Measurements from ENCODE around the gene PIK3AP1. TPM values are rescaled to one million over a fixed set of nuclear protein-coding genes. Genes with fewer than 3 reads are reported as not detected.

PIK3AP1 gene
- total and polyA plus RNA-seq, 2 of the 4 experiments (the other 2 are of a cell fraction) = under 0.01 to 0.14 TPM

GRCh38 chr10:96616961-96617360 is 103.4 kb downstream of the PIK3AP1 start:
- Histone ChIP-seq H2BK15ac (ENCODE audit: low read depth, low read length) (no peak overlapping the region), H3K4me1 (ENCODE audit: control insufficient read depth, insufficient read depth, low read length) (no peaks in the 10 kb centered on the region), H3K4me3 (ENCODE audit: insufficient read depth, low read depth, low read length) (no peak overlapping the region), H4K5ac (ENCODE audit: low read depth, low read length) (no peak overlapping the region), H3K27ac (ENCODE audit: insufficient read depth, low read length) (no peak overlapping the region), H3K79me1 (ENCODE audit: low read depth in 1 of 2, low read length in 2 of 2) (no peaks in the 10 kb centered on the region), H3K36me3 (ENCODE audit: control insufficient read depth, insufficient read depth, low read length) (no peaks in the 10 kb centered on the region), H2AK5ac (ENCODE audit: low read depth, low read length) (no peak overlapping the region), H3K4me2 (ENCODE audit: low read depth, low read length) (no peak overlapping the region), H3K9ac (ENCODE audit: low read depth, low read length) (no peak overlapping the region), H4K8ac (ENCODE audit: low read depth in 2 of 2, low read length in 2 of 2) (no peak overlapping the region), H2BK5ac (ENCODE audit: low read depth, low read length, poor library complexity, severe bottlenecking) (no peak overlapping the region), H3K56ac (ENCODE audit: extremely low read depth, insufficient read depth, low read length) (no peak overlapping the region), H3K9me3 (ENCODE audit: control insufficient read depth, insufficient read depth, low read length) (no peaks in the 10 kb centered on the region), H2AFZ (replicated peaks; ENCODE audit: low read length, poor library complexity) (no peak overlapping the region), H3K9me1 (ENCODE audit: insufficient read depth, low read length) (no peaks in the 10 kb centered on the region), H3K4ac (ENCODE audit: low read depth, low read length) (no peak overlapping the region), H3K23ac (ENCODE audit: low read depth, low read length) (no peak overlapping the region), H4K20me1 (ENCODE audit: insufficient read depth, low read length) (no peaks in the 10 kb centered on the region), H2AK9ac (replicated peaks; ENCODE audit: low read depth, low read length, poor library complexity) (no peak overlapping the region), H3K14ac (replicated peaks; ENCODE audit: low read depth, low read length) (no peak overlapping the region), H2BK20ac (ENCODE audit: low read depth, low read length) (no peak overlapping the region), H3K18ac (ENCODE audit: low read depth, low read length) (no peak overlapping the region), H2BK120ac (ENCODE audit: low read depth, low read length) (no peak overlapping the region), H4K91ac (ENCODE audit: insufficient read depth, low read depth, low read length) (no peak overlapping the region), H3K27me3 (ENCODE audit: control insufficient read depth, insufficient read depth, low read length) (peaks cover 1% of the 10 kb centered on the region)
- 82% methylated on average over 2 of the region's 4 CpGs; no CpG with 5 or more reads in 1 of the 2 experiments for WGBS, 2 experiments (ENCODE audit: extremely low coverage in 2 of 2, insufficient read length in 1 of 2)
- in situ Hi-C loops (cut with MboI; ENCODE audit: low sequenced_read_pairs) = no loop called here
- DNase-seq = no peak
- dilution Hi-C loops (cut with HindIII; ENCODE audit: low sequenced_read_pairs, unreplicated experiment) = no loop called here
- no peak for ATAC-seq (ENCODE audit: low read depth)
- ChIA-PET CTCF (no interaction called here), POLR2A (ENCODE audit: unreplicated experiment) (no interaction called here)
- intact Hi-C loops (cut with micrococcal nuclease) = no loop called here
- no TSS peak for BruUV-seq (replicated peaks)
- TF ChIP-seq SMC3 (IDR thresholded peaks at IDR 0.05; ENCODE audit: low read depth, low read length) (no peak), RCOR1 (IDR thresholded peaks at IDR 0.05; ENCODE audit: insufficient replicate concordance, low read length) (no peak), CEBPB (IDR thresholded peaks at IDR 0.05; ENCODE audit: low read depth, low read length) (no peak), RAD21 (IDR thresholded peaks at IDR 0.05; ENCODE audit: low read length) (no peak), CHD1 (IDR thresholded peaks at IDR 0.05; ENCODE audit: low read depth, low read length) (no peak), NFE2L2 (IDR thresholded peaks at IDR 0.05; ENCODE audit: low read depth, low read length) (no peak), MXI1 (IDR thresholded peaks at IDR 0.05; ENCODE audit: borderline replicate concordance, low read depth, low read length) (no peak), ELK1 (IDR thresholded peaks at IDR 0.05; ENCODE audit: borderline replicate concordance, low read depth, low read length) (no peak), POLR2A (IDR thresholded peaks at IDR 0.05; ENCODE audit: low read depth, low read length) (no peak)
